ENCODE data around the gene HOTAIR. TPM values are rescaled to one million over a fixed set of nuclear protein-coding genes. Genes with fewer than 3 reads are reported as not detected.

HOTAIR gene
- total RNA-seq (2014; rRNA removed; shearing (Covaris generic)): 1.6 and 2.7 TPM in 2 replicates

- DNase-seq (ENCODE audit: low spot score): peak; percentile 48
Measured at GRCh38 chr12:53974084-53975063, at the start of gene HOTAIR. TSS of gene HOTAIR (minus strand) at chr12:53974954.

GRCh38 chr12:54024127-54024526, 49.4 kb upstream of the HOTAIR start:
- DNase-seq (ENCODE audit: low spot score): no peak

GRCh38 chr12:54022960-54023884, 48.5 kb upstream of the HOTAIR start:
- DNase-seq (ENCODE audit: low spot score): no peak

GRCh38 chr12:54021432-54022013, 46.8 kb upstream of the HOTAIR start:
- peak; percentile 54 for DNase-seq (ENCODE audit: low spot score)

GRCh38 chr12:54020591-54021405, 46.0 kb upstream of the HOTAIR start:
- DNase-seq (ENCODE audit: low spot score): no peak

- peak; percentile 14 for DNase-seq (ENCODE audit: low spot score)
Measured at GRCh38 chr12:54019924-54020590, 45.3 kb upstream of the HOTAIR start.

- no peak for DNase-seq (ENCODE audit: low spot score)
Measured at GRCh38 chr12:54019091-54019811, 44.5 kb upstream of the HOTAIR start.

GRCh38 chr12:54018468-54018984, 43.8 kb upstream of the HOTAIR start:
- DNase-seq (ENCODE audit: low spot score): peak; percentile 27

GRCh38 chr12:54017878-54018467, 43.2 kb upstream of the HOTAIR start:
- DNase-seq (ENCODE audit: low spot score): peak; percentile 91

GRCh38 chr12:54017027-54017788, 42.5 kb upstream of the HOTAIR start:
- DNase-seq (ENCODE audit: low spot score): peak; percentile 50

GRCh38 chr12:54016478-54016964, 41.8 kb upstream of the HOTAIR start:
- peak; percentile 89 for DNase-seq (ENCODE audit: low spot score)

- no peak for DNase-seq (ENCODE audit: low spot score)
Measured at GRCh38 chr12:54016051-54016450, 41.3 kb upstream of the HOTAIR start.

- DNase-seq (ENCODE audit: low spot score): no peak
Measured at GRCh38 chr12:54015018-54015931, 40.5 kb upstream of the HOTAIR start.

GRCh38 chr12:54014377-54015017, 39.7 kb upstream of the HOTAIR start:
- no peak for DNase-seq (ENCODE audit: low spot score)

- DNase-seq (ENCODE audit: low spot score): no peak
Measured at GRCh38 chr12:54012631-54013409, 38.1 kb upstream of the HOTAIR start.

All from H4 (cell line).